Right atrium auricular region (tissue), 2 donors: Measurements from ENCODE around the gene RPA1. TPM values are rescaled to one million over a fixed set of nuclear protein-coding genes. Genes with fewer than 3 reads are reported as not detected.

Experiments used
- DNase-seq: peaks from one replicate; pipeline ENCODE4 v3.0.0-alpha.2; 2019; ENCODE audit warnings: low spot score
- H3K27ac ChIP-seq, 2 donors: fragments of 200-600 bp; sonication (generic); 1 replicate in 1 of 2; 2 replicates in 1 of 2; pipeline ENCODE4 v1.5.1; 2016 to 2019
- H3K27me3 ChIP-seq, 2 donors: fragments of 200-600 bp; sonication (generic); one replicate each; pipeline versions ENCODE4 v1.5.1 to v1.6.0; 2017 to 2019
- H3K36me3 ChIP-seq: fragments of 200-600 bp; sonication (generic); one replicate; pipeline ENCODE4 v1.5.1; 2016
- H3K4me1 ChIP-seq, 2 donors: fragments of 200-600 bp; sonication (generic); one replicate each; pipeline versions ENCODE4 v1.5.1 to v1.6.0; 2017 to 2019
- H3K4me3 ChIP-seq, 2 donors: fragments of 200-600 bp; sonication (generic); 1 replicate in 1 of 2; 2 replicates in 1 of 2; pipeline ENCODE4 v1.5.1; 2017 to 2019; ENCODE audit warnings: mild to moderate bottlenecking in 1 of 2, moderate library complexity in 1 of 2
- H3K9me3 ChIP-seq, 2 donors: fragments of 200-600 bp; sonication (generic); one replicate each; pipeline ENCODE4 v1.5.1; 2019
- CTCF ChIP-seq, 2 donors: fragments of 200-600 bp; sonication (generic); IDR thresholded peaks; one replicate each; pipeline ENCODE4 v1.5.1; 2019; ENCODE audit warnings: antibody characterized with exemption in 2 of 2
- total RNA-seq, 2 donors: library from RNA; depleted of rRNA; stranded (reverse); fragments of >200 nt; gene quantifications; one replicate each; pipeline ENCODE4 v1.1.0, GENCODE V29; 2016

The RPA1 gene
- total RNA-seq, 2 donors from 2014 or later = 20.9 to 26.9 TPM

- TF ChIP-seq CTCF (IDR thresholded peaks at IDR 0.05) = no peak
- Histone ChIP-seq H3K4me3 (no peak overlapping the region), H3K4me1 (peaks cover 0 to 25% of the 10 kb centered on the region in 2 donors), H3K36me3 (no peaks in the 10 kb centered on the region), H3K27me3 (no peaks in the 10 kb centered on the region), H3K9me3 (no peaks in the 10 kb centered on the region), H3K27ac (no peak overlapping the region)
- DNase-seq = no peak
Observed at GRCh38 chr17:1933875-1934715, 104.3 kb downstream of the RPA1 start.

GRCh38 chr17:1934901-1935300 lies 105.1 kb downstream of the RPA1 start:
- no peaks in the 10 kb centered on the region for H3K36me3 ChIP-seq
- H3K4me3 ChIP-seq = no peak overlapping the region
- H3K4me1 ChIP-seq = peaks cover 0 to 23% of the 10 kb centered on the region in 2 donors
- no peak overlapping the region for H3K27ac ChIP-seq
- H3K27me3 ChIP-seq = no peaks in the 10 kb centered on the region
- TF ChIP-seq CTCF (IDR thresholded peaks at IDR 0.05) = no peak
- no peaks in the 10 kb centered on the region for H3K9me3 ChIP-seq
- DNase-seq = no peak

GRCh38 chr17:1936766-1937165 lies 107.0 kb downstream of the RPA1 start:
- no peak overlapping the region for H3K27ac ChIP-seq
- no peaks in the 10 kb centered on the region for H3K36me3 ChIP-seq
- TF ChIP-seq CTCF (IDR thresholded peaks at IDR 0.05) = no peak
- H3K9me3 ChIP-seq = no peaks in the 10 kb centered on the region
- no peak overlapping the region for H3K4me3 ChIP-seq
- no peaks in the 10 kb centered on the region for H3K27me3 ChIP-seq
- no peak for DNase-seq
- peaks cover 0 to 22% of the 10 kb centered on the region in 2 donors for H3K4me1 ChIP-seq

- Histone ChIP-seq H3K9me3 (no peaks in the 10 kb centered on the region), H3K4me3 (no peak overlapping the region), H3K27me3 (no peaks in the 10 kb centered on the region), H3K36me3 (no peaks in the 10 kb centered on the region), H3K27ac (no peak overlapping the region), H3K4me1 (peaks cover 0 to 15% of the 10 kb centered on the region in 2 donors)
- no peak for DNase-seq
- no peak for TF ChIP-seq CTCF (IDR thresholded peaks at IDR 0.05)
Observed at GRCh38 chr17:1937461-1937860, 107.7 kb downstream of the RPA1 start.

- H3K27me3 ChIP-seq = no peaks in the 10 kb centered on the region
- peaks cover 0 to 18% of the 10 kb centered on the region in 2 donors for H3K4me1 ChIP-seq
- no peak overlapping the region for H3K27ac ChIP-seq
- no peak for TF ChIP-seq CTCF (IDR thresholded peaks at IDR 0.05)
- no peaks in the 10 kb centered on the region for H3K36me3 ChIP-seq
- no peaks in the 10 kb centered on the region for H3K9me3 ChIP-seq
- no peak for DNase-seq
- H3K4me3 ChIP-seq = no peak overlapping the region
Observed at GRCh38 chr17:1939981-1940809, 110.4 kb downstream of the RPA1 start.
